ENCODE data around the gene KISS1R. TPM values are rescaled to one million over a fixed set of nuclear protein-coding genes. Genes with fewer than 3 reads are reported as not detected.
"Not testable (repeated sequence)": the region's sequence is repeated elsewhere in the genome, so short reads cannot be mapped to it uniquely, and the experiment has no call there.

Gene KISS1R
- total RNA-seq, 1 donor from 2014 or later, result not detected

GRCh38 chr19:955803-956765 is 39.0 kb downstream of the KISS1R start:
- H3K4me1 ChIP-seq, result peaks cover 12% of the 10 kb centered on the region
- no peak overlapping the region for H3K27ac ChIP-seq (replicated peaks)
- intact Hi-C loops (cut with micrococcal nuclease), result no loop called here
- no peak overlapping the region for H3K4me3 ChIP-seq
- H3K27me3 ChIP-seq (ENCODE audit: low read depth), result no peaks in the 10 kb centered on the region
- no peaks in the 10 kb centered on the region for H3K36me3 ChIP-seq
- TF ChIP-seq, protein P1, sequence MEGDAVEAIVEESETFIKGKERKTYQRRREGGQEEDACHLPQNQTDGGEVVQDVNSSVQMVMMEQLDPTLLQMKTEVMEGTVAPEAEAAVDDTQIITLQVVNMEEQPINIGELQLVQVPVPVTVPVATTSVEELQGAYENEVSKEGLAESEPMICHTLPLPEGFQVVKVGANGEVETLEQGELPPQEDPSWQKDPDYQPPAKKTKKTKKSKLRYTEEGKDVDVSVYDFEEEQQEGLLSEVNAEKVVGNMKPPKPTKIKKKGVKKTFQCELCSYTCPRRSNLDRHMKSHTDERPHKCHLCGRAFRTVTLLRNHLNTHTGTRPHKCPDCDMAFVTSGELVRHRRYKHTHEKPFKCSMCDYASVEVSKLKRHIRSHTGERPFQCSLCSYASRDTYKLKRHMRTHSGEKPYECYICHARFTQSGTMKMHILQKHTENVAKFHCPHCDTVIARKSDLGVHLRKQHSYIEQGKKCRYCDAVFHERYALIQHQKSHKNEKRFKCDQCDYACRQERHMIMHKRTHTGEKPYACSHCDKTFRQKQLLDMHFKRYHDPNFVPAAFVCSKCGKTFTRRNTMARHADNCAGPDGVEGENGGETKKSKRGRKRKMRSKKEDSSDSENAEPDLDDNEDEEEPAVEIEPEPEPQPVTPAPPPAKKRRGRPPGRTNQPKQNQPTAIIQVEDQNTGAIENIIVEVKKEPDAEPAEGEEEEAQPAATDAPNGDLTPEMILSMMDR (IDR thresholded peaks at IDR 0.05; ENCODE audit: borderline replicate concordance), result no peak
- H3K9me3 ChIP-seq (replicated peaks), result no peaks in the 10 kb centered on the region
- DNase-seq, result no peak

DNA sequence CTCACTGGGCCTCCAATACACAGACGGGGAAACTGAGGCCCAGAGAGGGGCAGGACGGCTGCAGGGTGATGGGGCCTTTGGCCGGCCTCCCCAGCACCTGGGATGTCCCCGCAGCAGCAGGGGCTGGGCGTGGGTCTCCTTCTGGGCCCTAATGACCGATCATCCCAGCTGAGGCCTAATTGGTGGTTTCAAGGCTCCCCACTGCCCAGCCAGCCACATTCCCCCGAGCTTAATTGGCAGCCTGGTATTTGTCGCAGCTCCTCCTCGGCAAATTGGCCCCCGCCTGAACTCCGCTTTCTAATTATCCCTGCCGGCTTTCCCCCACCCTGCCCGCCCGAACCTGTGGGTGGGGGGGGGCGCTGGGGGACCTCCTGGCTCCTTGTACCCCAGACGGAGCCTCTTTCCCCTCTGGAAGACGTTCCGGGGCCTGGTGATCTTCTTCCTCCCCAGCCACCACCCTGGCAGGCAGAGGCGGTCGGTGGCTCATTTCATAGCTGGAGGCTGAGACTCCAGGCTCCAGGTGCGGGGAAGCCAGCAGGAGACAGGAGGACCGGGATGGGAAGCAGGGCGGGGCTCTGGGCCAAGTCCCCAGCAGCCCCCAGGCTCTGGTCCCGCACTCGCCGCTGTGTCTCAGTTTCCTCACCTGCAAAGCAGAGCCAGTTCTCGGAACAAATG is 39.8 kb downstream of the KISS1R start:
- no peaks in the 10 kb centered on the region for H3K36me3 ChIP-seq
- no peaks in the 10 kb centered on the region for H3K27me3 ChIP-seq (ENCODE audit: low read depth)
- no peaks in the 10 kb centered on the region for H3K9me3 ChIP-seq (replicated peaks)
- H3K4me1 ChIP-seq, result peaks cover 12% of the 10 kb centered on the region
- TF ChIP-seq, protein P1 (IDR thresholded peaks at IDR 0.05; ENCODE audit: borderline replicate concordance), result no peak
- no peak for DNase-seq
- intact Hi-C loops (cut with micrococcal nuclease), result no loop called here
- no peak overlapping the region for H3K4me3 ChIP-seq
- no peak overlapping the region for H3K27ac ChIP-seq (replicated peaks)

DNA sequence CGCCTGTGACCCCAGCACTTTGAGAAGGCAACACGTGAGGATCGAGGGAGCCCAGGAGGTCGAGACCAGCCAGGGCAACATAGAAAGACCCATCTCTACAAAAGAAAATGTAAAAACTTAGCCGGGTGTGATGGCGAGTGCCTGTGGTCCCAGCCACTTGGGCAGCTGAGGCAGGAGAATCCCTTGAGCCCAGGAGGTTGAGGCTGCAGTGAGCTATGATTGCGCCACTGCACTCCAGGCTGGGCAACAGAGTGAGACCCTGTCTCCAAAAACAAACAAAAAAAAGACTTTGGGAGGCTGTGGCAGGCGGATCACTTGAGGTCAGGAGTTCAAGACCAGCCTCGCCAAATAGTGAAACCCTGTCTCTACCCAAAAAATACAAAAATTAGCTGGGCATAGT is 40.4 kb downstream of the KISS1R start:
- H3K4me3 ChIP-seq; H3K27ac ChIP-seq (replicated peaks); H3K9me3 ChIP-seq (replicated peaks); H3K27me3 ChIP-seq (ENCODE audit: low read depth); intact Hi-C loops (cut with micrococcal nuclease); H3K36me3 ChIP-seq; DNase-seq: not testable (repeated sequence)
- peaks cover 10% of the 10 kb centered on the region for H3K4me1 ChIP-seq

GRCh38 chr19:958967-959855 is 42.1 kb downstream of the KISS1R start:
- intact Hi-C loops (cut with micrococcal nuclease), result no loop called here
- no peak overlapping the region for H3K4me3 ChIP-seq
- no peak for DNase-seq
- no peaks in the 10 kb centered on the region for H3K27me3 ChIP-seq (ENCODE audit: low read depth)
- peaks cover 2% of the 10 kb centered on the region for H3K4me1 ChIP-seq
- peaks cover under 1% of the 10 kb centered on the region for H3K36me3 ChIP-seq
- TF ChIP-seq, protein P1 (IDR thresholded peaks at IDR 0.05; ENCODE audit: borderline replicate concordance), result no peak
- no peak overlapping the region for H3K27ac ChIP-seq (replicated peaks)
- H3K9me3 ChIP-seq (replicated peaks), result no peaks in the 10 kb centered on the region

- no peak for DNase-seq
- TF ChIP-seq, protein P1 (IDR thresholded peaks at IDR 0.05; ENCODE audit: borderline replicate concordance), result no peak
- intact Hi-C loops (cut with micrococcal nuclease), result no loop called here
- no peak overlapping the region for H3K27ac ChIP-seq (replicated peaks)
- peaks cover 8% of the 10 kb centered on the region for H3K36me3 ChIP-seq
- H3K9me3 ChIP-seq (replicated peaks), result no peaks in the 10 kb centered on the region
- H3K4me3 ChIP-seq, result no peak overlapping the region
- H3K27me3 ChIP-seq (ENCODE audit: low read depth), result no peaks in the 10 kb centered on the region
- no peaks in the 10 kb centered on the region for H3K4me1 ChIP-seq
These were observed 42.9 kb downstream of the KISS1R start for GRCh38 chr19:960020-960419.

Data from left ventricle myocardium inferior (tissue), 1 donor.